Right lobe of liver (tissue), 6 donors: ENCODE data around the gene RTKN. TPM values are rescaled to one million over a fixed set of nuclear protein-coding genes. Genes with fewer than 3 reads are reported as not detected.

Experiments
- ATAC-seq, 4 donors: fragments of 200-7000 bp; cut with Tn5 transposase; one replicate each; pipeline ENCODE4 v1.9.1; 2020; ENCODE audit warnings: mild to moderate bottlenecking in 4 of 4, moderate library complexity in 4 of 4
- DNase-seq, 3 donors: peaks; one replicate each; pipeline ENCODE4 v3.0.0-alpha.2; 2020
- H3K27ac ChIP-seq, 3 donors: fragments of 200-600 bp; one replicate each; pipeline ENCODE4 v1.8.0; 2022
- H3K27me3 ChIP-seq, 2 donors: fragments of 200-600 bp; one replicate each; pipeline ENCODE4 v1.8.0; 2022
- H3K36me3 ChIP-seq, 4 donors: fragments of 200-600 bp; sonication (generic) in 1 of 4; one replicate each; pipeline versions ENCODE4 v1.5.1 to v1.8.0; 2017 to 2022; ENCODE audit warnings: control low read depth in 1 of 4
- H3K4me1 ChIP-seq, 4 donors: fragments of 200-600 bp; sonication (generic) in 1 of 4; one replicate each; pipeline versions ENCODE4 v1.5.1 to v1.8.0; 2017 to 2022; ENCODE audit warnings: control low read depth in 1 of 4
- H3K4me3 ChIP-seq, 3 donors: fragments of 200-600 bp; one replicate each; pipeline ENCODE4 v1.8.0; 2022
- H3K9me3 ChIP-seq, 4 donors: fragments of 200-600 bp; sonication (generic) in 1 of 4; one replicate each; pipeline versions ENCODE4 v1.5.1 to v1.8.0; 2017 to 2022; ENCODE audit warnings: control low read depth in 1 of 4
- CTCF ChIP-seq, 4 donors: fragments of 200-600 bp in 3 of 4; fragments of 450-650 bp in 1 of 4; IDR thresholded peaks; one replicate each; pipeline versions ENCODE4 v1.5.1 to v1.8.0; 2016 to 2022; ENCODE audit warnings: antibody characterized with exemption in 4 of 4, mild to moderate bottlenecking in 2 of 4
- POLR2A ChIP-seq: fragments of 450-650 bp; IDR thresholded peaks from one replicate; pipeline ENCODE4 v1.6.1; 2017; ENCODE audit warnings: antibody characterized with exemption, mild to moderate bottlenecking
- WGBS: methylation state at CpG from one replicate; pipeline ENCODE4 v1.1.6; 2018; ENCODE audit warnings: low coverage, low lambda C conversion rate; ENCODE audit not compliant: insufficient coverage; ENCODE audit errors: missing lambda C conversion rate; 5-methylcytosine and 5-hydroxymethylcytosine counted together
- intact Hi-C, 2 donors: fragments of 100-400 bp; cut with DNase I; formaldehyde crosslinking; loops; one replicate each; pipeline versions ENCODE4 v1.11.2 to v1.14.1; 2022
- total RNA-seq, 6 experiments: library from RNA; depleted of rRNA in 2 of 6; stranded (reverse); fragments of >200 nt in 2 of 6; fragmentation: NEBNext Ultra II Directional in 3 of 6; extraction: Animal tissue kit (Norgen Biotek cat#: 25700) in 3 of 6; gene quantifications; one replicate each; pipeline versions ENCODE4 v1.1.0 to v1.2.4, GENCODE V29; 2016 to 2023
- donor health status: DM: no; HTN: yes; CAD: no.
- donor health status: DM: no; HTN: no; CAD: no.
- donor health status: DM: no; HTN: no; CAD: no.
- donor health status: DM: no; HTN: yes; CAD: no.
- donor health status: DM: no; HTN: yes; CAD: no.

The RTKN gene
- total RNA-seq, 6 experiments from 2014 or later, result 61.5 to 103 (median 83.0) TPM

- peak overlapping the region in 2 of 3 donors; percentile 84 to 92 for H3K4me3 ChIP-seq
- H3K4me1 ChIP-seq, result peaks cover 0 to 22% (median 10%) of the 10 kb centered on the region in 4 donors
- no peaks in the 10 kb centered on the region for H3K27me3 ChIP-seq
- H3K36me3 ChIP-seq, result no peaks in the 10 kb centered on the region
- DNase-seq (no peak), ATAC-seq (peak in 1 of 4 donors; percentile 9)
- TF ChIP-seq POLR2A, result no peak
- TF ChIP-seq CTCF (IDR thresholded peaks at IDR 0.05), result no peak
- 55% methylated on average over 13 of the region's 13 CpGs for WGBS
- H3K9me3 ChIP-seq, result no peaks in the 10 kb centered on the region
- no peak overlapping the region for H3K27ac ChIP-seq
- intact Hi-C loops, result no loop called here
Observed at GRCh38 chr2:74392449-74392743, 49.3 kb downstream of the RTKN start.

- H3K27me3 ChIP-seq, result no peaks in the 10 kb centered on the region
- intact Hi-C loops, result no loop called here
Observed at GRCh38 chr2:74391580-74392448, 49.9 kb downstream of the RTKN start.

DNA sequence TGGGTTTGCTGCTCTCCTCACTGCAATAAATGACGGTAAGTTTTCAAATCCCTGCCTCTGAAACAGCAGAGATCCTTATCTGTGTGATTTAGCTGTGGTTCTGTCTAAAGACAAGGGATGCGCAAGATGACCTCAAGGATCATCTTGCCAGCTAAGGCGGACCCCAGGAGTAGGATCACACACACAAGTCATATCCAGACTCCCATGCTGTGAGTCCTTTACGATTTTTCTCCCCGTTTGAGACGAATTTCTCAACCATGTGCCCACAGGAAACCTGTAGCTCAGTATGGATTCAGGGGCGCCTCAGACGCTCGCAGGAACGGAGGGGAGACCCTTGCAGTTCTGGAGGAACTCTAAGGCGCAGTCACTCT is 50.5 kb downstream of the RTKN start:
- H3K9me3 ChIP-seq, result no peaks in the 10 kb centered on the region
- no peaks in the 10 kb centered on the region for H3K36me3 ChIP-seq
- H3K4me3 ChIP-seq, result peak overlapping the region; percentile 84 to 96 (median 92)
- H3K27ac ChIP-seq, result peak overlapping the region; percentile 87 to 97 (median 90)
- H3K4me1 ChIP-seq, result peaks cover 0 to 22% (median 10%) of the 10 kb centered on the region in 4 donors
- ATAC-seq (peak in 3 of 4 donors; percentile 30 to 52 (median 50)), DNase-seq (no peak)
- H3K27me3 ChIP-seq, result no peaks in the 10 kb centered on the region
- intact Hi-C loops, result no loop called here
- TF ChIP-seq POLR2A (no peak), CTCF (IDR thresholded peaks at IDR 0.05) (no peak)
- 6% methylated on average over 6 of the region's 11 CpGs for WGBS

More at GRCh38 chr2:74391580-74392448, 49.9 kb downstream of the RTKN start:
- peak; percentile 93 to 96 (median 95) for DNase-seq
- Histone ChIP-seq H3K36me3 (no peaks in the 10 kb centered on the region), H3K9me3 (no peaks in the 10 kb centered on the region), H3K4me3 (peak overlapping the region; percentile 84 to 96 (median 92)), H3K4me1 (peaks cover 0 to 22% (median 10%) of the 10 kb centered on the region in 4 donors), H3K27ac (peak overlapping the region; percentile 87 to 97 (median 90))
- WGBS, result under 1% methylated on average over 44 of the region's 62 CpGs
- TF ChIP-seq CTCF (IDR thresholded peaks at IDR 0.05), result peak; percentile 90 to 97 (median 96)
- peak; percentile 34 for TF ChIP-seq POLR2A
- peak; percentile 93 to 98 (median 96) for ATAC-seq

DNA sequence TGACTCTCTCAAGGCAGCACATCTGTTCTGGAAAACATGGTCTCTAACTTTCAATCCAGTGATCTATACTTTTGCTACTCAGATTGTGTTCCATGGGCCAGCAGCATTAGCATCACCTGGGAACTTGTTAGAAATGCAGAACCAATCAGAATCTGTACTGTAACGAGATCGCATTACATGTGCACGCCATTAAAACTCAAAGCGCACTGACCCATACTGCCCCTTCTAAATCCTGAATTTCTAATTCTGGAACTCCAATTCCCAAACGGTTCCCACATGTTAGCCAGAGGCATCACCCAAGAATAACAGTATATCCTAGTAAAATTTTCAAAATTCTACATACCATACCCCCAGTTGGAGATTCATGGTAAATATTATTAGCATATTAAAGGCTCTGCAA is 51.1 kb downstream of the RTKN start:
- WGBS, result 73% methylated on average over 5 of the region's 5 CpGs
- H3K27me3 ChIP-seq, result no peaks in the 10 kb centered on the region
- DNase-seq (no peak), ATAC-seq (no peak)
- no peak overlapping the region for H3K27ac ChIP-seq
- H3K36me3 ChIP-seq, result no peaks in the 10 kb centered on the region
- peak overlapping the region; percentile 84 to 96 (median 92) for H3K4me3 ChIP-seq
- TF ChIP-seq CTCF (IDR thresholded peaks at IDR 0.05), result no peak
- TF ChIP-seq POLR2A, result no peak
- no peaks in the 10 kb centered on the region for H3K9me3 ChIP-seq
- H3K4me1 ChIP-seq, result peaks cover 0 to 22% (median 10%) of the 10 kb centered on the region in 4 donors
- intact Hi-C loops, result no loop called here
